Peyer's patch (tissue), 4 donors: ENCODE results near the gene CTSZ. TPM values are rescaled to one million over a fixed set of nuclear protein-coding genes. Genes with fewer than 3 reads are reported as not detected.

Experiments
- DNase-seq, 3 donors: peaks; one replicate each; pipeline ENCODE4 v3.0.0-alpha.2; 2017 to 2019
- H3K27ac ChIP-seq, 4 donors: fragments of 200-600 bp; sonication (generic); one replicate each; pipeline ENCODE4 v1.5.1; 2016 to 2019
- H3K27me3 ChIP-seq, 2 donors: fragments of 200-600 bp; sonication (generic); one replicate each; pipeline ENCODE4 v1.5.1; 2019
- H3K36me3 ChIP-seq, 3 donors: fragments of 200-600 bp; sonication (generic); one replicate each; pipeline ENCODE4 v1.5.1; 2016 to 2019
- H3K4me1 ChIP-seq, 4 donors: fragments of 200-600 bp; sonication (generic); one replicate each; pipeline ENCODE4 v1.5.1; 2016 to 2019
- H3K4me3 ChIP-seq, 4 donors: fragments of 200-600 bp; sonication (generic); 1 replicate in 3 of 4; 2 replicates in 1 of 4; pipeline ENCODE4 v1.5.1; 2016 to 2019; ENCODE audit warnings: mild to moderate bottlenecking in 1 of 4
- H3K9me3 ChIP-seq, 4 donors: fragments of 200-600 bp; sonication (generic); one replicate each; pipeline ENCODE4 v1.5.1; 2016 to 2019; ENCODE audit warnings: mild to moderate bottlenecking in 1 of 4
- POLR2A ChIP-seq, 2 donors: fragments of 450-650 bp; IDR thresholded peaks; one replicate each; pipeline ENCODE4 v1.5.1; 2017; ENCODE audit warnings: antibody characterized with exemption in 2 of 2, mild to moderate bottlenecking in 2 of 2, moderate library complexity in 2 of 2
- total RNA-seq, 4 donors: library from RNA; depleted of rRNA; stranded (reverse); fragments of >200 nt; gene quantifications; one replicate each; pipeline ENCODE4 v1.1.0, GENCODE V29; 2016
- TF ChIP-seq, protein P1 (sequence below), 6 experiments: fragments of 450-650 bp in 4 of 6; fragments of 200-600 bp in 2 of 6; sonication (generic) in 1 of 6; IDR thresholded peaks; one replicate each; pipeline ENCODE4 v1.5.1; 2017 to 2019; ENCODE audit warnings: antibody characterized with exemption in 6 of 6, mild to moderate bottlenecking in 3 of 6, moderate library complexity in 1 of 6

Gene CTSZ
- total RNA-seq, 4 donors from 2014 or later = 78.4 to 310 (median 274) TPM

DNA sequence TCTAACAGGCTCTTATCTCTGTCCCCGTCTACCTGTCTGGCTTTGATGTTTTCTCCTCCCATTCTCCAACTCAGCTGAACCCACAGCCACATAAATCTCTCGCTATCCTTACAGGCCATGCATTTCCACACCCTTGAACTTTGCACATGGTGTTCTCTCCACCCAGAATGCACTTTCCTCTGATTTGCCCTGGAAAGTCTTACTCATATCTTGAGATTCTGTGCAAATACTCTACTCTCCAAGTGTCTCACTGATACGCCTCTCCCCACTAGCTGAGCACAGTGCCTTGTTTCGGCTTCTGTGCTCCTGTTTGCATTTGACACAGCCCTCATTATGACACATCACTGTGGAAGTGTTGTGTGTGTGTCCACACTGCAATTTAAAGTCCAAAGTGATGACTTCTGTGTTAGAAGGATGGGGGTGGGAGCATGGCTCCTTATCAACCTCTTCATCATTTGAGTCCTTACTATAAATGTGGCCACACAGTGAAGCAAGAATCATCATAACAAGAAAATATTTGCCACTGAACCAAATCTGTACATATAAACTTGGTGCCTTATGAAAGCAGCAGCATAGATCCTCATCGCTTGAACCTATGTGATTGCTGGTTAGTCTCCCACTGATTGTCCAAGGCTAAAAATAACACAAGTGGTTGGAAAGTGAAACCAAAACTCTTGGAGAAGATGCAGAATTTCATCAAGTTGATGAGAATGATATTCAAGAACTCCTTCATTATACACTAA lies 41.1 kb upstream of the CTSZ start:
- Histone ChIP-seq H3K36me3 (no peaks in the 10 kb centered on the region), H3K27ac (peak overlapping the region in 3 of 4 donors; percentile 35 to 89 (median 80)), H3K9me3 (no peaks in the 10 kb centered on the region), H3K4me3 (peak overlapping the region in 2 of 4 donors; percentile 1 to 2), H3K27me3 (no peaks in the 10 kb centered on the region), H3K4me1 (peaks cover 0 to 21% (median 3%) of the 10 kb centered on the region in 4 donors)
- DNase-seq = peak in 1 of 3 donors; percentile 79
- TF ChIP-seq, protein P1, sequence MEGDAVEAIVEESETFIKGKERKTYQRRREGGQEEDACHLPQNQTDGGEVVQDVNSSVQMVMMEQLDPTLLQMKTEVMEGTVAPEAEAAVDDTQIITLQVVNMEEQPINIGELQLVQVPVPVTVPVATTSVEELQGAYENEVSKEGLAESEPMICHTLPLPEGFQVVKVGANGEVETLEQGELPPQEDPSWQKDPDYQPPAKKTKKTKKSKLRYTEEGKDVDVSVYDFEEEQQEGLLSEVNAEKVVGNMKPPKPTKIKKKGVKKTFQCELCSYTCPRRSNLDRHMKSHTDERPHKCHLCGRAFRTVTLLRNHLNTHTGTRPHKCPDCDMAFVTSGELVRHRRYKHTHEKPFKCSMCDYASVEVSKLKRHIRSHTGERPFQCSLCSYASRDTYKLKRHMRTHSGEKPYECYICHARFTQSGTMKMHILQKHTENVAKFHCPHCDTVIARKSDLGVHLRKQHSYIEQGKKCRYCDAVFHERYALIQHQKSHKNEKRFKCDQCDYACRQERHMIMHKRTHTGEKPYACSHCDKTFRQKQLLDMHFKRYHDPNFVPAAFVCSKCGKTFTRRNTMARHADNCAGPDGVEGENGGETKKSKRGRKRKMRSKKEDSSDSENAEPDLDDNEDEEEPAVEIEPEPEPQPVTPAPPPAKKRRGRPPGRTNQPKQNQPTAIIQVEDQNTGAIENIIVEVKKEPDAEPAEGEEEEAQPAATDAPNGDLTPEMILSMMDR (IDR thresholded peaks at IDR 0.05) = no peak
- peak; percentile 40 to 69 for TF ChIP-seq POLR2A (IDR thresholded peaks at IDR 0.05)

DNA sequence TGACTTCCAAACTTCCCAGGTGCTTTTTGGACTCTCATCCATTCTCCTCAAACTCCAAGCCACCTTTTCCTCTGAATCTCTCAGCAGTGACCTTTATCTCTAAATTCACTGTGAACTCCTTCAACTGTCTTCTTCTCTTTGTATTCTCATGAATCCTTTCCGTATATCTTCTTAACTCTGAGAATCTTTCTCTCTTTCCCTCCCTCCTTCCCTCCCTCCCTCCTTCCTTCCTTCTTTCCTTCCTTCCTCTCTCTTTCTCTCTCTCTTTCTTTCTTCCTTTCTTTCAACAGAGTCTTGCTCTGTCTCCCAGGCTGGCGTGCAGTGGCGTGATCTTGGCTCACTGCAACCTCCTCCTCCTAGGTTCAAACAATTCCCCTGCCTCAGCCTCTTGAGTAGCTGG lies 39.8 kb upstream of the CTSZ start:
- DNase-seq = no peak
- Histone ChIP-seq H3K4me3 (no peak overlapping the region), H3K9me3 (no peaks in the 10 kb centered on the region), H3K4me1 (peaks cover 0 to 24% (median 3%) of the 10 kb centered on the region in 4 donors), H3K27me3 (no peaks in the 10 kb centered on the region), H3K36me3 (no peaks in the 10 kb centered on the region), H3K27ac (peak overlapping the region in 1 of 4 donors; percentile 89)
- TF ChIP-seq POLR2A (IDR thresholded peaks at IDR 0.05) = no peak
- TF ChIP-seq, protein P1 (IDR thresholded peaks at IDR 0.05) = no peak

DNA sequence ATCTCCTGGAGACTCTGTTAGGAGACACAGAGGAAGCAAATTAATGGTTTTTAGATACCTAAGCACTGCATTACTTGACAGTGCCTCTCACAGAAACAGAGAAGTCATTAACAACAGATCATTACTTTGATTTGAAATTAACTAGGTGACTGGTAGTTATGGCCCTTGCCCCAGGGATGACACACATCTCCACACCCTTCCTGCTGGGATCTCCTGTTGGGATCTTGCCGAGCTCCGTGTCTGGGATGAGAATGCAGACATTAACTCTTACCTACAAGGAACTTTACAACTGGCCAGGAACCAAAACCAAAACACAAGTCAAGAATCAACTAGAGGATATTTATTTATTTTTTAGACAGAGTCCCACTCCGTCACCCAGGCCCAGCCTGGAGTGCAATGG lies 37.7 kb upstream of the CTSZ start:
- H3K4me1 ChIP-seq = peaks cover 0 to 43% (median 8%) of the 10 kb centered on the region in 4 donors
- peak overlapping the region in 1 of 4 donors; percentile 9 for H3K4me3 ChIP-seq
- no peaks in the 10 kb centered on the region for H3K9me3 ChIP-seq
- peak in 1 of 3 donors; percentile 79 for DNase-seq
- peak overlapping the region in 3 of 4 donors; percentile 33 to 95 (median 84) for H3K27ac ChIP-seq
- no peaks in the 10 kb centered on the region for H3K36me3 ChIP-seq
- H3K27me3 ChIP-seq = no peaks in the 10 kb centered on the region
- TF ChIP-seq, protein P1 (IDR thresholded peaks at IDR 0.05) = no peak
- peak in 1 of 2 donors; percentile 67 for TF ChIP-seq POLR2A (IDR thresholded peaks at IDR 0.05)

DNA sequence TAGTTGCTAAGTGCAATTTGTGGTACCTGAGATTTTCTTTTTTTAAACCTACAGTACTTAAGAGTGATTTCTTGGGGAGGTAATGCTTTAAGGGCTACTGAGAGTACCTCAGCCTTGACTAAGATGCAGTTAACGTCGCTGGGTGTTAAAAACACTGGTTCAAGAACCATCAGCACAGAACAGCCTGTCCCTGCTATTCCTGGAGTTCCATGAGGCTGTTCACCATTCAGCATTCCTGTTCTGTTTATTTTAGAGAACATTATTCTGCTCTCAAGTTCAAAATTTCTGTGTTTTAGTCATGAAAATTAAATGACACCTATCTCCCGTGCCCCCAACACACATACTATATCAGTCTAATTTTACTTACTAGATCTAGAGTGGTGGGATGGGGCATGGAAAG lies 37.2 kb upstream of the CTSZ start:
- no peaks in the 10 kb centered on the region for H3K36me3 ChIP-seq
- H3K27me3 ChIP-seq = no peaks in the 10 kb centered on the region
- peak overlapping the region in 3 of 4 donors; percentile 33 to 95 (median 84) for H3K27ac ChIP-seq
- no peak overlapping the region for H3K4me3 ChIP-seq
- TF ChIP-seq, protein P1 (IDR thresholded peaks at IDR 0.05) = no peak
- no peak for TF ChIP-seq POLR2A (IDR thresholded peaks at IDR 0.05)
- no peak for DNase-seq
- peaks cover 0 to 48% (median 8%) of the 10 kb centered on the region in 4 donors for H3K4me1 ChIP-seq
- H3K9me3 ChIP-seq = no peaks in the 10 kb centered on the region

DNA sequence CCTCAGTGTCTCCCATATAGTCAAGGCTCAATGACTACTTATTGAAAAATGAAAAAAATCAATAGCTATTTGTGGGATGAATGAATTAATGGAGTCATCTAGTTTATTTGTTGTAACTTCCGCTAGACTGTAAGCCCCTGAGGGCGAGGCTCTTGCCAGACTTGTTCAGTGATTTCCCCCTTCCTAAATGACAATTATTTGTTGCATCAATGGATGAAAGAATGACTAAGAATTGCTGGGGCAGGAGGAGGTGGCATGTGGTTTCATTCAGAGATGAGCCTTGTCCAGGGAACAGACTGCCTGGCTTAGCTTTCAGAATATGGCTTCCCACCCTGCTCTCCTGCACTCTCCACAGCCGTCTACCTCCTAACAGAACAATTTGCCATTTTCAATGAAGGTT lies 36.6 kb upstream of the CTSZ start:
- no peak for DNase-seq
- Histone ChIP-seq H3K9me3 (no peaks in the 10 kb centered on the region), H3K27me3 (no peaks in the 10 kb centered on the region), H3K27ac (peak overlapping the region; percentile 33 to 95 (median 88)), H3K4me3 (no peak overlapping the region), H3K36me3 (no peaks in the 10 kb centered on the region), H3K4me1 (peaks cover 0 to 54% (median 8%) of the 10 kb centered on the region in 4 donors)
- TF ChIP-seq, protein P1 (IDR thresholded peaks at IDR 0.05) = no peak
- no peak for TF ChIP-seq POLR2A (IDR thresholded peaks at IDR 0.05)
